Gastrocnemius medialis (tissue), 4 donors: Measurements from ENCODE around the gene TAF13. TPM values are rescaled to one million over a fixed set of nuclear protein-coding genes. Genes with fewer than 3 reads are reported as not detected.
"Not testable (repeated sequence)": the region's sequence is repeated elsewhere in the genome, so short reads cannot be mapped to it uniquely, and the experiment has no call there.

Source experiments
- ATAC-seq, 2 donors: fragments of 150-250 bp; one replicate each; pipeline ENCODE4 v1.9.1; 2016
- DNase-seq, 2 donors: peaks; one replicate each; pipeline ENCODE4 v3.0.0-alpha.2; 2019
- H3K27ac ChIP-seq, 4 donors: fragments of 200-600 bp; sonication (generic); 1 replicate in 1 of 4; 2 replicates in 3 of 4; pipeline ENCODE4 v1.5.1; 2016 to 2018; ENCODE audit warnings: mild to moderate bottlenecking in 2 of 4, moderate library complexity in 1 of 4
- H3K27me3 ChIP-seq, 3 donors: fragments of 200-600 bp; sonication (generic) in 2 of 3; 1 replicate in 1 of 3; 2 replicates in 2 of 3; pipeline versions ENCODE4 v1.5.1 to v1.6.0; 2016 to 2019; ENCODE audit warnings: mild to moderate bottlenecking in 1 of 3, moderate library complexity in 1 of 3
- H3K36me3 ChIP-seq, 2 donors: fragments of 200-600 bp; sonication (generic) in 1 of 2; one replicate each; pipeline ENCODE4 v1.5.1; 2017 to 2018
- H3K4me1 ChIP-seq, 2 donors: fragments of 200-600 bp; sonication (generic) in 1 of 2; one replicate each; pipeline ENCODE4 v1.5.1; 2016 to 2017; ENCODE audit warnings: mild to moderate bottlenecking in 2 of 2
- H3K4me3 ChIP-seq, 4 donors: fragments of 200-600 bp; sonication (generic) in 3 of 4; 1 replicate in 1 of 4; 2 replicates in 3 of 4; pipeline ENCODE4 v1.5.1; 2016 to 2019; ENCODE audit warnings: mild to moderate bottlenecking in 2 of 4
- H3K9me3 ChIP-seq, 3 donors: fragments of 200-600 bp; sonication (generic) in 2 of 3; 1 replicate in 1 of 3; 2 replicates in 2 of 3; pipeline ENCODE4 v1.5.1; 2016 to 2019
- POLR2A ChIP-seq, 2 donors: fragments of 450-650 bp; IDR thresholded peaks; one replicate each; pipeline ENCODE4 v1.6.1; 2017; ENCODE audit warnings: antibody characterized with exemption in 2 of 2, mild to moderate bottlenecking in 2 of 2, moderate library complexity in 2 of 2
- in situ Hi-C, 4 donors: fragments of 200-750 bp; cut with MboI; loops; one replicate each; pipeline versions ENCODE4 v1.15.0 to v1.8.0; 2017; ENCODE audit warnings: low sequenced_read_pairs in 4 of 4
- intact Hi-C: fragments of 100-400 bp; cut with DNase I; formaldehyde crosslinking; loops from one replicate; pipeline ENCODE4 v1.15.1; 2023; ENCODE audit warnings: low total_unique reads
- total RNA-seq, 4 donors: library from RNA; depleted of rRNA; stranded (reverse); fragments of >200 nt; gene quantifications; one replicate each; pipeline versions ENCODE4 v1.1.0 to v1.2.3, GENCODE V29; 2016
- TF ChIP-seq, protein P1 (sequence below), 5 experiments: fragments of 450-650 bp in 3 of 5; fragments of 200-600 bp in 2 of 5; sonication (generic) in 2 of 5; IDR thresholded peaks in 4 of 5; conservative IDR thresholded peaks in 1 of 5; 1 replicate in 4 of 5; 2 replicates in 1 of 5; pipeline ENCODE4 v1.5.1; 2016 to 2019; ENCODE audit warnings: antibody characterized with exemption in 5 of 5, mild to moderate bottlenecking in 3 of 5, moderate library complexity in 3 of 5

TAF13 gene
- total RNA-seq, 4 donors from 2014 or later, result 28.8 to 83.3 (median 65.5) TPM

DNA sequence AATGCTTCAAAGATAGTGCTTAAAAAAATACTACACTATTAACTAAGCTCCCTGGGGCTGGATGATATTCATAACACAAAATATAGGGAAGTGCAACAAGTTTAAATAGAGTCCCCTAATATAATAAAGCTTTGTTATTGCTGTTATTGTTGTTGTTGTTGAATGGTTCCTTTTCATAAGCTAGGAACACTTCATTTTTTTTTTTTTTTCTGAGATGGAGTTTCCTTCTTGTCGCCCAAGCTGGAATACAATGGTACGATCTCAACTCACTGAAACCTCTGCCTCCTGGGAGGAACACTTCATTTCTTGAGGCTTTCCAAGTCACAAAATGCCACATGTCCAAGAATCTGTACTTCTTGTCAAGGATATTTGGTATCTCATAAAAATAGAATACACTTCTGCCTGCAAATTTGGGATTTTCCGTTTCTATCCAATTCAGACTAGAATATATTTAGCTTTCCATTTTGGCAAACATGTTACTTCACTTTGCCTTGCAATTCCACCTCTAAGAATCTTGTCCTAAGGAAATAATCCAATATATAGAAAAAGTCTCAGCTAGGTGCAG is 55.0 kb downstream of the TAF13 start:
- no peak overlapping the region for H3K27ac ChIP-seq
- intact Hi-C loops (no loop called here), in situ Hi-C loops (no loop called here)
- peaks cover 0 to 8% (median 0%) of the 10 kb centered on the region in 3 donors for H3K9me3 ChIP-seq
- peaks cover 0 to 15% of the 10 kb centered on the region in 2 donors for H3K36me3 ChIP-seq
- no peak overlapping the region for H3K4me3 ChIP-seq
- no peak for DNase-seq
- no peaks in the 10 kb centered on the region for H3K27me3 ChIP-seq
- TF ChIP-seq, protein P1, sequence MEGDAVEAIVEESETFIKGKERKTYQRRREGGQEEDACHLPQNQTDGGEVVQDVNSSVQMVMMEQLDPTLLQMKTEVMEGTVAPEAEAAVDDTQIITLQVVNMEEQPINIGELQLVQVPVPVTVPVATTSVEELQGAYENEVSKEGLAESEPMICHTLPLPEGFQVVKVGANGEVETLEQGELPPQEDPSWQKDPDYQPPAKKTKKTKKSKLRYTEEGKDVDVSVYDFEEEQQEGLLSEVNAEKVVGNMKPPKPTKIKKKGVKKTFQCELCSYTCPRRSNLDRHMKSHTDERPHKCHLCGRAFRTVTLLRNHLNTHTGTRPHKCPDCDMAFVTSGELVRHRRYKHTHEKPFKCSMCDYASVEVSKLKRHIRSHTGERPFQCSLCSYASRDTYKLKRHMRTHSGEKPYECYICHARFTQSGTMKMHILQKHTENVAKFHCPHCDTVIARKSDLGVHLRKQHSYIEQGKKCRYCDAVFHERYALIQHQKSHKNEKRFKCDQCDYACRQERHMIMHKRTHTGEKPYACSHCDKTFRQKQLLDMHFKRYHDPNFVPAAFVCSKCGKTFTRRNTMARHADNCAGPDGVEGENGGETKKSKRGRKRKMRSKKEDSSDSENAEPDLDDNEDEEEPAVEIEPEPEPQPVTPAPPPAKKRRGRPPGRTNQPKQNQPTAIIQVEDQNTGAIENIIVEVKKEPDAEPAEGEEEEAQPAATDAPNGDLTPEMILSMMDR (IDR thresholded peaks at IDR 0.05 in 4 of 5, conservative IDR thresholded peaks at IDR 0.05 in 1 of 5), result no peak
- no peak for TF ChIP-seq POLR2A (IDR thresholded peaks at IDR 0.05)
- no peak for ATAC-seq
- no peaks in the 10 kb centered on the region for H3K4me1 ChIP-seq

DNA sequence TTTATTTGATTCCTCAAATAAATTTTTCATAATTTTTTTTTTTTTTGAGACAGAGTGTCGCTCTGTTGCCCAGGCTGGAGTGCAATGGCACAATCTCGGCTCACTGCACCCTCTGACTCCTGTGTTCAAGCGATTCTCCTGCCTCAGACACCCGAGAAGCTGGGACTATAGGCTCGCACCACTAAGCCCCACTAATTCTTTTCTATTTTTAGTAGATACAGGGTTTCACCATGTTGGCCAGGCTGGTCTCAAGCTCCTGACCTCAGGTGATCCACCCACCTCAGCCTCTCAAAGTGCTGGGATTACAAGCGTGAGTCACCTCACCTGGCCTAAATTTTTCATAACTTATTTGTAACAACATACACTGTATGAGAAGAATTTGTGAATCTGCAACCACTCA is 58.1 kb downstream of the TAF13 start:
- intact Hi-C loops, result not testable (repeated sequence)

DNA sequence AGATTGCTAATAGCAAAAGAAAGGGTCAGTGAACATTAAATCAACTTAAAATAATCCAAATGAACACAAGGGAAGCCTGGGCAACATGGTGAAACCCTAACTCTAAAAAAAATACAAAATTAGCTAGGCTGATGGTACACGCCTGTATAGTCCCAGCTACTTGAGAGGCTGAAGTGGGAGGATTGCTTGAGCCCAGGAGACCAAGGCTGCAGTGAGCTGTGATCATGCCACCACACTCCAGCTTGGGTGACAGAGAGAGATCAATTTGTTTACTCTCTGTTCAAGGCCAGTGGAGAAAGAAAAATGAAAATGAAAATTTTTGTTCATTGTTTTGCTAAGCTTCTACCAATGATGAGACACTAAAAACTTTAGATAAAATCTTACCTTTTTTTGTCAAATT is 58.7 kb downstream of the TAF13 start:
- Histone ChIP-seq H3K27ac (no peak overlapping the region), H3K4me3 (no peak overlapping the region), H3K36me3 (peaks cover 0 to 15% of the 10 kb centered on the region in 2 donors), H3K9me3 (peaks cover 0 to 8% (median 0%) of the 10 kb centered on the region in 3 donors), H3K27me3 (no peaks in the 10 kb centered on the region), H3K4me1 (peaks cover 0 to 8% of the 10 kb centered on the region in 2 donors)
- in situ Hi-C loops, result no loop called here
- intact Hi-C loops, result no loop called here
- TF ChIP-seq, protein P1 (IDR thresholded peaks at IDR 0.05 in 4 of 5, conservative IDR thresholded peaks at IDR 0.05 in 1 of 5), result no peak
- no peak for TF ChIP-seq POLR2A (IDR thresholded peaks at IDR 0.05)
- no peak for ATAC-seq
- no peak for DNase-seq

More for the DNA sequence above, 58.1 kb downstream of the TAF13 start:
- H3K27me3 ChIP-seq, DNase-seq, H3K4me3 ChIP-seq, ATAC-seq, in situ Hi-C loops, H3K9me3 ChIP-seq, H3K27ac ChIP-seq, H3K4me1 ChIP-seq: not testable (repeated sequence)
- peaks cover 0 to 15% of the 10 kb centered on the region in 2 donors for H3K36me3 ChIP-seq

Other genes starting within 250 kb of the TAF13 start
- gene AKNAD1, start 218.9 kb downstream of the TAF13 start, total RNA-seq, result 1 to 10 TPM in 1 of 4 donors, under 1 TPM in 1, not detected in 2; 0.67 to 3.9 TPM
- 10 to 100 TPM in 2 of 4 donors, 1 to 10 TPM in 2; 7.0 to 51.4 (median 13.0) TPM for gene GPSM2, start 199.0 kb downstream of the TAF13 start, total RNA-seq
- gene CLCC1, start 112.5 kb downstream of the TAF13 start, total RNA-seq, result 10 to 100 TPM; 24.1 to 32.4 (median 28.5) TPM
- gene WDR47, start 33.9 kb downstream of the TAF13 start, total RNA-seq, result 10 to 100 TPM; 13.9 to 18.8 (median 17.5) TPM
- gene TMEM167B, start 14.8 kb upstream of the TAF13 start, total RNA-seq, result 10 to 100 TPM; 17.5 to 26.3 (median 21.8) TPM
- gene ELAPOR1, start 38.1 kb upstream of the TAF13 start, total RNA-seq, result under 1 TPM in 1 of 4 donors, not detected in 3; 0.17 TPM
- 100 to 1,000 TPM in 1 of 4 donors, 10 to 100 TPM in 3; 97.6 to 116 (median 98.7) TPM for gene SARS1, start 137.9 kb upstream of the TAF13 start, total RNA-seq
- gene CELSR2, start 173.5 kb upstream of the TAF13 start, total RNA-seq, result 10 to 100 TPM in 1 of 4 donors, 1 to 10 TPM in 3; 5.8 to 12.5 (median 7.9) TPM
- 1 to 10 TPM in 1 of 4 donors, under 1 TPM in 2, not detected in 1; 0.19 to 2.3 (median 0.84) TPM for gene PSRC1, start 207.1 kb upstream of the TAF13 start, total RNA-seq
- gene MYBPHL, start 231.0 kb upstream of the TAF13 start, total RNA-seq, result 1 to 10 TPM in 1 of 4 donors, not detected in 3; 3.1 TPM